HepG2 (cell line): Measurements from ENCODE around the gene TNP2. TPM values are rescaled to one million over a fixed set of nuclear protein-coding genes. Genes with fewer than 3 reads are reported as not detected.

Experiments
- ADNP ChIP-seq: sonication (generic); formaldehyde crosslinking; IDR thresholded peaks from 2 replicates; pipeline ENCODE4 v1.4.0; 2020; ENCODE audit warnings: missing genetic modification reagents
- AGO2 ChIP-seq: fragments of 200-400 bp; formaldehyde crosslinking; optimal IDR thresholded peaks from 2 replicates; pipeline ENCODE3; 2017; ENCODE audit warnings: mild to moderate bottlenecking, low read depth, low read length, moderate library complexity
- BORCS8-MEF2B ChIP-seq: sonication (generic); formaldehyde crosslinking; IDR thresholded peaks from 2 replicates; pipeline ENCODE4 v1.8.0; 2022; ENCODE audit warnings: mild to moderate bottlenecking, missing genetic modification reagents
- CEBPG ChIP-seq: IDR thresholded peaks from 2 replicates; pipeline ENCODE4 v1.6.1; 2016
- ELF1 ChIP-seq: sonication (generic); formaldehyde crosslinking; IDR thresholded peaks from 2 replicates; pipeline ENCODE4 v1.4.0; 2020; ENCODE audit warnings: missing genetic modification reagents
- GABPB1 ChIP-seq: IDR thresholded peaks from 2 replicates; pipeline ENCODE4 v1.6.1; 2016; ENCODE audit warnings: mild to moderate bottlenecking, missing genetic modification reagents, moderate library complexity, missing compliant biosample characterization
- GRHL1 ChIP-seq: sonication (generic); formaldehyde crosslinking; conservative IDR thresholded peaks from 2 replicates; pipeline ENCODE4 v1.8.0; 2022; ENCODE audit warnings: missing genetic modification reagents
- HDAC2 ChIP-seq: sonication (generic); formaldehyde crosslinking; IDR thresholded peaks from 2 replicates; pipeline ENCODE4 v1.4.0; 2020; ENCODE audit warnings: missing genetic modification reagents
- NAIF1 ChIP-seq: sonication (generic); formaldehyde crosslinking; IDR thresholded peaks from 2 replicates; pipeline ENCODE4 v1.5.0; 2020; ENCODE audit warnings: mild to moderate bottlenecking, missing genetic modification reagents, borderline replicate concordance
- PPARG ChIP-seq: conservative IDR thresholded peaks from 2 replicates; pipeline ENCODE4 v1.6.1; 2016; ENCODE audit warnings: missing biosample characterization, missing genetic modification reagents
- SMARCE1 ChIP-seq: fragments of 450-650 bp; IDR thresholded peaks from 2 replicates; pipeline ENCODE4 v1.6.1; 2017; ENCODE audit warnings: borderline replicate concordance
- SRSF9 ChIP-seq: fragments of 200-400 bp; formaldehyde crosslinking; IDR thresholded peaks from 2 replicates; pipeline ENCODE4 v1.6.1; 2018; ENCODE audit warnings: borderline replicate concordance, mild to moderate bottlenecking, low read depth, low read length; ENCODE audit not compliant: insufficient read depth, poor library complexity, severe bottlenecking
- TBX3 ChIP-seq: fragments of 450-650 bp; IDR thresholded peaks from 2 replicates; pipeline ENCODE4 v1.6.1; 2017; ENCODE audit warnings: antibody characterized with exemption, mild to moderate bottlenecking, inconsistent platforms, borderline replicate concordance
- TCF12 ChIP-seq, 2 experiments: fragments of 450-650 bp in 1 of 2; sonication (generic) in 1 of 2; formaldehyde crosslinking in 1 of 2; IDR thresholded peaks; 2 replicates each; pipeline versions ENCODE4 v1.6.1 to v1.8.0; 2017 to 2022; ENCODE audit warnings: antibody characterized with exemption in 1 of 2, mild to moderate bottlenecking in 1 of 2, missing genetic modification reagents in 1 of 2, moderate library complexity in 1 of 2
- WIZ ChIP-seq: sonication (generic); formaldehyde crosslinking; IDR thresholded peaks from 2 replicates; pipeline ENCODE4 v1.5.1; 2020; ENCODE audit warnings: mild to moderate bottlenecking, missing genetic modification reagents
- YY1 ChIP-seq: IDR thresholded peaks from 2 replicates; pipeline ENCODE4 v1.6.1; 2011; ENCODE audit warnings: low read length, low read depth, moderate library complexity, mild to moderate bottlenecking; ENCODE audit not compliant: insufficient read depth, insufficient replicate concordance
- ZFP90 ChIP-seq: sonication (generic); formaldehyde crosslinking; IDR thresholded peaks from 2 replicates; pipeline ENCODE4 v1.8.0; 2022; ENCODE audit warnings: missing genetic modification reagents, mild to moderate bottlenecking, inconsistent platforms, borderline replicate concordance
- ZHX1 ChIP-seq: sonication (generic); formaldehyde crosslinking; IDR thresholded peaks from 2 replicates; pipeline ENCODE4 v1.8.1; 2022; ENCODE audit warnings: low read depth, mild to moderate bottlenecking, missing genetic modification reagents
- ZNF205 ChIP-seq: IDR thresholded peaks from 2 replicates; pipeline ENCODE4 v1.6.1; 2018; ENCODE audit warnings: missing biosample characterization, missing genetic modification reagents
- ZNF383 ChIP-seq: sonication (generic); formaldehyde crosslinking; IDR thresholded peaks from 2 replicates; pipeline ENCODE4 v1.4.0; 2020; ENCODE audit warnings: missing genetic modification reagents, mild to moderate bottlenecking, borderline replicate concordance
- ZNF44 ChIP-seq: sonication (generic); formaldehyde crosslinking; IDR thresholded peaks from 2 replicates; pipeline ENCODE4 v1.5.1; 2020; ENCODE audit warnings: mild to moderate bottlenecking, missing genetic modification reagents
- ZNF605 ChIP-seq: sonication (generic); formaldehyde crosslinking; IDR thresholded peaks from 2 replicates; pipeline ENCODE4 v1.8.0; 2022; ENCODE audit warnings: mild to moderate bottlenecking, missing genetic modification reagents
- polyA plus RNA-seq, 8 experiments: library from polyadenylated mRNA; depleted of rRNA in 3 of 8; stranded (reverse) in 7 of 8; unstranded in 1 of 8; fragments of >200 nt; fragmentation: Illumina TruSeq in 4 of 8; extraction: Trizol in 4 of 8; gene quantifications; 2 replicates each; pipeline versions ENCODE4 v1.2.1 to v1.2.3, GENCODE V29; 2011 to 2016; ENCODE audit warnings: low read depth in 4 of 8, missing spikeins in 1 of 8, mixed read lengths in 1 of 8; ENCODE audit not compliant: insufficient read depth in 1 of 8
- total RNA-seq, 5 experiments: library from RNA; depleted of rRNA; stranded (reverse); fragments of >200 nt; fragmentation: Illumina TruSeq; extraction: Trizol; gene quantifications; 2 replicates each; pipeline ENCODE4 v1.2.3, GENCODE V29; 2016; ENCODE audit warnings: low read depth in 1 of 5
- TF ChIP-seq, protein P1 (sequence below): sonication (generic); formaldehyde crosslinking; IDR thresholded peaks from 2 replicates; pipeline ENCODE4 v1.8.1; 2023; ENCODE audit warnings: mild to moderate bottlenecking, missing genetic modification reagents

Gene TNP2
- total and polyA plus RNA-seq, 2 of the 13 experiments (the other 11 are each of a cell fraction or from before 2014, with no cell fraction given): not detected

DNA sequence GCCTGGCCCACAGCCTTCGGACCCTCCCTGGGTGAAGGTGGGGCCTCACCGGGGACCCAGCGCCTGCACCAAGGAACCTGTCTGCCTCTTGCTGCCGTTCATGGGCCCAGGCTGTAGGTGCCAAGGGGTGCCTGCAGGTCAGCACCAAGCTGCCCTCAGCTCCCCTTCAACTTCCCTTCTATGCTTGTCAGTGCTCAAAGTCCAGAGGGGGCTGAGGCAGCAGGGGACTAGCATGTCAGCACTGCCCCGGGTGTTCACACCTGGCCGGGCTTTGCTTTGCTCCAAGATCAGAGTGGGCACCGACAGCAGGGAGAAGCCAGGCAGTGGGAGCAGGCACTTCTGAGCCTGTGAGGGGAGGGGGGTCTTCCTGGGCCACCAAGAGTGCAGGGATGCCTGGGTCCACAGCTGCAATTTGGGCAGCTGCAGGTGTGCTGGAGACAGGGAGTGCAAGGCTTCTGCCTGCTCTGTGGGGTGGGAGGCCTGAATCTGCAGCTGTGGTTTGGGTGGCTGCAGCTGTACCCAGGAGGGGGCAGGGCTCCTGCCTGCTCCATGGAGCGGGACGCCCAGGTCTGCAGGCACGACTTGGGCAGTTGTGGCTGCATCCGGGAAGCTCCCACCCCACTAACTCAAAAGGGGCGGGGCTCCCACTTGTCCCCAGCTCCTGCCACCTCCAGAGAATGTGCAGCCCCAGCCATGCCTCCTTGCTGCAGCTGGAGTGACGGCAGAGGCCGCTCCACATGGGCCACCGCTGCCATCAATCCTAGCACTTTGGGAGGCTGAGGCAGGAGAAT is 39.6 kb upstream of the TNP2 start (continued):
- no peak for TF ChIP-seq ZHX1 (CRISPR knock-in tag)
- peak; percentile 48; the same call in 1 of the 2 replicates for TF ChIP-seq ZNF205 (CRISPR knock-in tag)
- 0 out of 2 replicates have a peak, but pooled peaks have one; percentile 61 for TF ChIP-seq GABPB1 (CRISPR knock-in tag)
- 0 out of 2 replicates have a peak, but pooled peaks have one; percentile 49 for TF ChIP-seq WIZ
- 0 out of 2 replicates have a peak, but pooled peaks have one; percentile 49 for TF ChIP-seq BORCS8-MEF2B (CRISPR knock-in tag)
- 0 out of 2 replicates have a peak, but pooled peaks have one; percentile 34 for TF ChIP-seq ELF1 (CRISPR knock-in tag)
- no peak for TF ChIP-seq CEBPG (CRISPR knock-in tag)
- TF ChIP-seq TCF12 (IDR thresholded peaks at IDR 0.05): no peak
- TF ChIP-seq TCF12 (CRISPR knock-in tag; IDR thresholded peaks at IDR 0.05): no peak
- peak; percentile 42; the same call in 1 of the 2 replicates for TF ChIP-seq ZFP90 (CRISPR knock-in tag)
- TF ChIP-seq ADNP (CRISPR knock-in tag): peak; percentile 11; the same call in 1 of the 2 replicates
- no peak for TF ChIP-seq GRHL1 (CRISPR knock-in tag)
- peak; percentile 88 for TF ChIP-seq HDAC2 (CRISPR knock-in tag)
- TF ChIP-seq, protein P1, sequence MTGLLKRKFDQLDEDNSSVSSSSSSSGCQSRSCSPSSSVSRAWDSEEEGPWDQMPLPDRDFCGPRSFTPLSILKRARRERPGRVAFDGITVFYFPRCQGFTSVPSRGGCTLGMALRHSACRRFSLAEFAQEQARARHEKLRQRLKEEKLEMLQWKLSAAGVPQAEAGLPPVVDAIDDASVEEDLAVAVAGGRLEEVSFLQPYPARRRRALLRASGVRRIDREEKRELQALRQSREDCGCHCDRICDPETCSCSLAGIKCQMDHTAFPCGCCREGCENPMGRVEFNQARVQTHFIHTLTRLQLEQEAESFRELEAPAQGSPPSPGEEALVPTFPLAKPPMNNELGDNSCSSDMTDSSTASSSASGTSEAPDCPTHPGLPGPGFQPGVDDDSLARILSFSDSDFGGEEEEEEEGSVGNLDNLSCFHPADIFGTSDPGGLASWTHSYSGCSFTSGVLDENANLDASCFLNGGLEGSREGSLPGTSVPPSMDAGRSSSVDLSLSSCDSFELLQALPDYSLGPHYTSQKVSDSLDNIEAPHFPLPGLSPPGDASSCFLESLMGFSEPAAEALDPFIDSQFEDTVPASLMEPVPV (CRISPR knock-in tag): 0 out of 2 replicates have a peak, but pooled peaks have one; percentile 31
- peak; percentile 37 for TF ChIP-seq AGO2
- TF ChIP-seq SMARCE1: no peak
- peak; percentile 89 for TF ChIP-seq TBX3
- TF ChIP-seq YY1: no peak
- no peak for TF ChIP-seq NAIF1
- peak; percentile 68 for TF ChIP-seq ZNF605 (CRISPR knock-in tag)
- no peak for TF ChIP-seq SRSF9
- TF ChIP-seq ZNF44 (CRISPR knock-in tag): no peak
- no peak for TF ChIP-seq ZNF383 (CRISPR knock-in tag)
- 0 out of 2 replicates have a peak, but pooled peaks have one; percentile 7 for TF ChIP-seq PPARG (CRISPR knock-in tag)
